Sigmoid colon (tissue), 7 donors: ENCODE data around the gene PTPN6. TPM values are rescaled to one million over a fixed set of nuclear protein-coding genes. Genes with fewer than 3 reads are reported as not detected.

ENCODE experiments used
- DNase-seq: peaks from one replicate; pipeline ENCODE4 v3.0.0-alpha.2; 2019
- H3K27ac ChIP-seq, 4 donors: fragments of 200-600 bp; sonication (generic); one replicate each; pipeline ENCODE4 v1.5.1; 2016 to 2019; ENCODE audit warnings: mild to moderate bottlenecking in 1 of 4
- H3K27me3 ChIP-seq, 3 donors: fragments of 200-600 bp; sonication (generic); one replicate each; pipeline ENCODE4 v1.5.1; 2019; ENCODE audit warnings: mild to moderate bottlenecking in 1 of 3
- H3K36me3 ChIP-seq, 4 donors: fragments of 200-600 bp; sonication (generic); one replicate each; pipeline ENCODE4 v1.5.1; 2016 to 2019
- H3K4me1 ChIP-seq, 4 donors: fragments of 200-600 bp; sonication (generic); one replicate each; pipeline ENCODE4 v1.5.1; 2017 to 2019
- H3K4me3 ChIP-seq, 4 donors: fragments of 200-600 bp; sonication (generic); one replicate each; pipeline ENCODE4 v1.5.1; 2017 to 2019; ENCODE audit warnings: mild to moderate bottlenecking in 2 of 4, moderate library complexity in 1 of 4
- H3K9me3 ChIP-seq, 4 donors: fragments of 200-600 bp in 3 of 4; sonication (generic) in 3 of 4; one replicate each; pipeline versions ENCODE4 v1.5.1 to v1.6.1; 2013 to 2019
- CTCF ChIP-seq, 4 experiments: fragments of 450-650 bp in 3 of 4; fragments of 200-600 bp in 1 of 4; IDR thresholded peaks; one replicate each; pipeline ENCODE4 v1.5.1; 2016 to 2019; ENCODE audit warnings: antibody characterized with exemption in 4 of 4, mild to moderate bottlenecking in 3 of 4, moderate library complexity in 2 of 4
- EP300 ChIP-seq, 4 donors: sonication (generic); formaldehyde crosslinking; IDR thresholded peaks; one replicate each; pipeline ENCODE4 v1.6.1; 2017; ENCODE audit warnings: antibody characterized with exemption in 4 of 4
- POLR2A ChIP-seq, 2 donors: fragments of 450-650 bp; IDR thresholded peaks; one replicate each; pipeline ENCODE4 v1.6.1; 2016; ENCODE audit warnings: antibody characterized with exemption in 2 of 2, mild to moderate bottlenecking in 2 of 2, moderate library complexity in 2 of 2
- POLR2AphosphoS5 ChIP-seq, 4 donors: sonication (generic); formaldehyde crosslinking; IDR thresholded peaks; one replicate each; pipeline ENCODE4 v1.6.1; 2017; ENCODE audit warnings: antibody characterized with exemption in 4 of 4
- WGBS, 2 donors: extraction: QIAGEN DNeasy Blood & Tissue Kit; methylation state at CpG; one replicate each; pipeline ENCODE4 v1.1.7; 2013; 5-methylcytosine and 5-hydroxymethylcytosine counted together
- intact Hi-C: fragments of 100-400 bp; cut with DNase I; formaldehyde crosslinking; loops from one replicate; pipeline ENCODE4 v1.15.1; 2023
- polyA plus RNA-seq, 3 donors: library from polyadenylated mRNA; stranded (reverse); fragments of 200-250 nt; gene quantifications; one replicate each; pipeline ENCODE4 v1.2.3, GENCODE V29; 2013
- total RNA-seq, 4 donors: library from RNA; depleted of rRNA; stranded (reverse); fragments of >200 nt; gene quantifications; one replicate each; pipeline ENCODE4 v1.1.0, GENCODE V29; 2016
- donor health status: healthy with polysubstance abuse.
- donor health status: Bipolar disorder and iron deficiency.
- donor health status: healthy.

PTPN6 gene
- total and polyA plus RNA-seq, 7 donors: 5.3 to 92.4 (median 13.6) TPM

GRCh38 chr12:6943722-6944380, 7.3 kb upstream of the PTPN6 start, which contains the start of the genes C12orf57 and RNU7-1:
TSS of gene C12orf57 (plus strand) at chr12:6944022. CDS start at chr12:6944122, 100 bp downstream.
TSS of gene RNU7-1 (plus strand) at chr12:6943816.
- Histone ChIP-seq H3K27ac (peak within 1 kb of the TSS; percentile 92 to 99 (median 96)), H3K27me3 (no peaks in the 10 kb centered on the region), H3K36me3 (peaks cover 5 to 46% (median 12%) of the 10 kb centered on the region in 4 donors), H3K9me3 (no peaks in the 10 kb centered on the region), H3K4me3 (peak within 1 kb of the TSS; percentile 52 to 76 (median 70)), H3K4me1 (peaks cover 0 to 60% (median 49%) of the 10 kb centered on the region in 4 donors)
- peak; percentile 92 for DNase-seq
- TF ChIP-seq POLR2AphosphoS5 (IDR thresholded peaks at IDR 0.05) (peak; percentile 76 to 99 (median 96)), CTCF (IDR thresholded peaks at IDR 0.05) (no peak), POLR2A (IDR thresholded peaks at IDR 0.05) (peak; percentile 88 to 92), EP300 (IDR thresholded peaks at IDR 0.05) (peak in 1 of 4 donors; percentile 20)
- 0% methylated on average over 31 of the region's 31 CpGs for WGBS, 2 donors
- intact Hi-C loops: loop anchor here (1.0 to 2.0 kb wide), 3 partner anchors 21 to 169 kb away; partner anchors contain the start of gene LPCAT3

GRCh38 chr12:6944381-6945186, 6.6 kb upstream of the PTPN6 start:
- Histone ChIP-seq H3K9me3 (no peaks in the 10 kb centered on the region), H3K4me1 (peaks cover 0 to 55% (median 43%) of the 10 kb centered on the region in 4 donors), H3K27ac (peak overlapping the region; percentile 92 to 99 (median 96)), H3K4me3 (peak overlapping the region; percentile 52 to 76 (median 70)), H3K36me3 (peaks cover 5 to 38% (median 12%) of the 10 kb centered on the region in 4 donors), H3K27me3 (no peaks in the 10 kb centered on the region)
- 2 to 3% methylated on average over 48 of the region's 48 CpGs for WGBS, 2 donors
- TF ChIP-seq EP300 (IDR thresholded peaks at IDR 0.05): no peak
- no peak for TF ChIP-seq POLR2A (IDR thresholded peaks at IDR 0.05)
- peak; percentile 61 to 81 (median 75) for TF ChIP-seq POLR2AphosphoS5 (IDR thresholded peaks at IDR 0.05)
- peak; percentile 77 to 97 (median 89) for TF ChIP-seq CTCF (IDR thresholded peaks at IDR 0.05)
- DNase-seq: peak; percentile 98
- intact Hi-C loops: loop anchor here (1.0 to 2.0 kb wide), 3 partner anchors 21 to 168 kb away; partner anchors contain the start of gene LPCAT3

- intact Hi-C loops: loop anchor here (2.0 kb wide), 2 partner anchors 73 to 167 kb away; partner anchors contain the start of gene LPCAT3
- peak overlapping the region in 3 of 4 donors; percentile 52 to 99 (median 94) for H3K27ac ChIP-seq
- WGBS, 2 donors: 32 to 66% methylated on average over 11 of the region's 11 CpGs
- H3K36me3 ChIP-seq: peaks cover 5 to 29% (median 10%) of the 10 kb centered on the region in 4 donors
- no peaks in the 10 kb centered on the region for H3K9me3 ChIP-seq
- TF ChIP-seq POLR2A (IDR thresholded peaks at IDR 0.05): no peak
- TF ChIP-seq POLR2AphosphoS5 (IDR thresholded peaks at IDR 0.05): no peak
- no peak for TF ChIP-seq EP300 (IDR thresholded peaks at IDR 0.05)
- TF ChIP-seq CTCF (IDR thresholded peaks at IDR 0.05): no peak
- no peaks in the 10 kb centered on the region for H3K27me3 ChIP-seq
- no peak overlapping the region for H3K4me3 ChIP-seq
- peaks cover 0 to 54% (median 40%) of the 10 kb centered on the region in 4 donors for H3K4me1 ChIP-seq
- DNase-seq: no peak
Measured at GRCh38 chr12:6945613-6946012, 5.5 kb upstream of the PTPN6 start.

DNA sequence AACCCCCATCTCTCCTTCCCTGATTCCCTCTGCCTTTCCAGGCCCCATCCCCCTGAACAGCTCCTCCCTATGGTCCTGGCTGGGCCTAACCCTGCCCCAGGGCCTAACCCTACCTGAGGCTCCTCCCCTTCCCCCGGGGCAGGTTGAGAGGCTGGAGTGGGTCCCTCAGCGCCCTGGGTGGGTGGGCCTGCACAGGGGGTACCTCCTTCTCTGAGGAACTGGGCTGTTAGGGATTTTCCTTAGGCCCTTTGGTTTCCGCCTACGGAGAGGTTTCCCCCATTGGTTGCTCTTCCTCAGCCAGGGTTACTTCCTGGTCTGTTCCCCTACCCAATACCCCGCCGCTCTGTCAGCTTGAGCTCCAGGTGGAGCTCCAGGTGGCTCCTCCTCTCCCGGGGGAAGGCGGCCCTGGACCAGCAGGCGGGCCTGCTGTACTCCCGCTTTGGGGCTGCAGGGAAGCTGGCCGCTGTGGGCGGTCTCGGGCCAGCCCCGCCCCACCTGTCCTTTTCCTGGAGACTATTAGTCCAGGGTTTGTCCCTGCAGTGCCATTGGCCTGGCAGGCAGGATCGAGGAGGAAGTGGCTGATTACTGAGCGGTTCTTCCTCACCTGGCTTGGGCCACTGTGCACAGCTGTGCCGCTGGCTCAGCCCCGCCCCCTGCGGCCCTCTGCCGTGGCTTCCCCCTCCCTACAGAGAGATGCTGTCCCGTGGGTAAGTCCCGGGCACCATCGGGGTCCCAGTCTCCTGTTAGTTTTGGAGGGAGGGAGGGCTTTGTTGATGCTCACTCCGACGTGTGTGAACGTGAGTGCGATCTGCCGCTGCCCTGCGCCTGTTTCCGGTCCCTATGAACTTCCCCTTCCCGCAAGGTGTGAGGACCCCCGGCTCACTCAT, 4.9 kb upstream of the PTPN6 start:
- WGBS, 2 donors: 4 to 15% methylated on average over 32 of the region's 32 CpGs
- no peak for DNase-seq
- Histone ChIP-seq H3K4me3 (peak overlapping the region in 2 of 4 donors; percentile 6 to 16), H3K36me3 (peaks cover 2 to 22% (median 6%) of the 10 kb centered on the region in 4 donors), H3K27me3 (no peaks in the 10 kb centered on the region), H3K9me3 (no peaks in the 10 kb centered on the region), H3K27ac (peak overlapping the region; percentile 11 to 99 (median 46)), H3K4me1 (peaks cover 0 to 48% (median 38%) of the 10 kb centered on the region in 4 donors)
- intact Hi-C loops: no loop called here
- no peak for TF ChIP-seq CTCF (IDR thresholded peaks at IDR 0.05)
- TF ChIP-seq EP300 (IDR thresholded peaks at IDR 0.05): no peak
- peak in 2 of 4 donors; percentile 8 to 66 for TF ChIP-seq POLR2AphosphoS5 (IDR thresholded peaks at IDR 0.05)
- peak in 1 of 2 donors; percentile 73 for TF ChIP-seq POLR2A (IDR thresholded peaks at IDR 0.05)
